Ascending aorta (tissue), 2 donors: ENCODE results near the gene MRPL50. TPM values are rescaled to one million over a fixed set of nuclear protein-coding genes. Genes with fewer than 3 reads are reported as not detected.

Experiments used
- DNase-seq, 2 donors: peaks; one replicate each; pipeline ENCODE4 v3.0.0-alpha.2; 2019; ENCODE audit warnings: low spot score in 2 of 2
- H3K27ac ChIP-seq, 2 donors: fragments of 200-600 bp; sonication (generic); one replicate each; pipeline ENCODE4 v1.5.1; 2016 to 2017; ENCODE audit warnings: mild to moderate bottlenecking in 1 of 2
- H3K27me3 ChIP-seq: fragments of 200-600 bp; sonication (generic); one replicate; pipeline ENCODE4 v1.5.1; 2017
- H3K36me3 ChIP-seq, 2 donors: fragments of 200-600 bp; sonication (generic); one replicate each; pipeline ENCODE4 v1.5.1; 2016
- H3K4me1 ChIP-seq, 2 donors: fragments of 200-600 bp; sonication (generic); one replicate each; pipeline ENCODE4 v1.5.1; 2016 to 2017; ENCODE audit warnings: mild to moderate bottlenecking in 1 of 2
- H3K4me3 ChIP-seq, 2 donors: fragments of 200-600 bp; sonication (generic); one replicate each; pipeline ENCODE4 v1.5.1; 2016 to 2017; ENCODE audit warnings: mild to moderate bottlenecking in 1 of 2
- H3K9me3 ChIP-seq, 2 donors: fragments of 200-600 bp; sonication (generic); one replicate each; pipeline ENCODE4 v1.5.1; 2016
- CTCF ChIP-seq, 3 experiments: fragments of 200-600 bp in 2 of 3; fragments of 450-650 bp in 1 of 3; sonication (generic) in 2 of 3; IDR thresholded peaks; one replicate each; pipeline ENCODE4 v1.5.1; 2016 to 2019; ENCODE audit warnings: antibody characterized with exemption in 3 of 3, mild to moderate bottlenecking in 1 of 3, moderate library complexity in 1 of 3
- intact Hi-C: fragments of 100-400 bp; cut with DNase I; formaldehyde crosslinking; loops from one replicate; pipeline ENCODE4 v1.15.1; 2023
- total RNA-seq: library from RNA; depleted of rRNA; stranded (reverse); fragments of >200 nt; gene quantifications from one replicate; pipeline ENCODE4 v1.1.0, GENCODE V29; 2016

Gene MRPL50
- total RNA-seq, 1 donor from 2014 or later: 2.6 TPM

DNA sequence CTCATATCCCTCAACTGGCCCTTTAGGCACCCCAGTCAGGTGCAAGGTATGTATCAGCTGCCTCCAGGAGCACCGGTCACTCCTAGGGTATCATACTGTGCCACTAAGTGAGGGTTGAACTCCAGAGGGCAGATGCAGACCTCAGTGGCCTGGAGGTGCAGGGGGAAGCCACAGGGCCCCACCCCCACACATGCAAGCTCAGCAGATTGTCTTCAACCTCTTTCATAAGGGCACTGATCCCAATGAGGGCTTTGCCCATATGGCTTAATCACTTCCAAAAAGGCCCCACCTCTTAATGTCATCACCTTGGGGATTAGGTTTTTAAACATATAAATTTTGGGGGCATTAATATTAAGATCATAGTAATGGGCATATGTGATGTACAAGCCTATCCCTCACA lies 41.8 kb downstream of the MRPL50 start:
- no peak for TF ChIP-seq CTCF (IDR thresholded peaks at IDR 0.05)
- Histone ChIP-seq H3K27me3 (no peaks in the 10 kb centered on the region), H3K36me3 (no peaks in the 10 kb centered on the region), H3K4me1 (no peaks in the 10 kb centered on the region), H3K4me3 (no peak overlapping the region), H3K27ac (no peak overlapping the region), H3K9me3 (no peaks in the 10 kb centered on the region)
- intact Hi-C loops: no loop called here
- no peak for DNase-seq

GRCh38 chr9:101354765-101355708 lies 43.4 kb downstream of the MRPL50 start:
- intact Hi-C loops: no loop called here
- TF ChIP-seq CTCF (IDR thresholded peaks at IDR 0.05): no peak
- H3K9me3 ChIP-seq: no peaks in the 10 kb centered on the region
- no peaks in the 10 kb centered on the region for H3K36me3 ChIP-seq
- DNase-seq: no peak
- no peak overlapping the region for H3K27ac ChIP-seq
- no peak overlapping the region for H3K4me3 ChIP-seq
- H3K4me1 ChIP-seq: no peaks in the 10 kb centered on the region
- H3K27me3 ChIP-seq: no peaks in the 10 kb centered on the region

DNA sequence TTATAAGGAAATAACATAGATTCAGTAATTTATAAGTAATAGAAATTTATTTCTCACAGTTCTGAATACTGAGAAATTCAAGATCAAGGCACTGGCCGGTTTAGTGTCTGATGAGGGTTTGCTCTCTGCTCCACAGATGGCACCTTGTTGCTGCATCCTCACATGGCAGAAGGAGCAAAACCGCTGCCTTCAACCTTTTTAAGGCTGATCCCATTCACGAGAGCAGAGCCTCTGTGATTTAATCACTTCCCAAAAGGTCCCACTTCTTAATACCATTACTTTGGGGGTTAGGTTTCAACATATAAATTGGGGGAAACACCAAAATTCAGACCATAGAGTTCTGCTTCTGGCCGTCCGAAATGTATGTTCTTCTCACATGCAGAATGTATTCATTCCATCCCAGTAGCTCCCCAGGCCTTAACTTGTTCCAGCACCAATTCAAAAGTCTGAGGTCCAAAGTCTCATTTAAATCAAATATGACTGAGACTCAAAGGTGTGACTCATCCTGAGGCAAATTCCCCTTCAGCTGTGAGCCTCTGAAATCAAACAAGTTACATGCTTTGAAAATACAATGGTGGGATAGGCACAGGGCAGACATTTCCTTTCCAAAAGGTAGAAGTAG lies 44.2 kb downstream of the MRPL50 start:
- Histone ChIP-seq H3K27me3 (no peaks in the 10 kb centered on the region), H3K4me1 (no peaks in the 10 kb centered on the region), H3K27ac (no peak overlapping the region), H3K9me3 (no peaks in the 10 kb centered on the region), H3K36me3 (no peaks in the 10 kb centered on the region), H3K4me3 (no peak overlapping the region)
- intact Hi-C loops: no loop called here
- DNase-seq: no peak
- TF ChIP-seq CTCF (IDR thresholded peaks at IDR 0.05): no peak

DNA sequence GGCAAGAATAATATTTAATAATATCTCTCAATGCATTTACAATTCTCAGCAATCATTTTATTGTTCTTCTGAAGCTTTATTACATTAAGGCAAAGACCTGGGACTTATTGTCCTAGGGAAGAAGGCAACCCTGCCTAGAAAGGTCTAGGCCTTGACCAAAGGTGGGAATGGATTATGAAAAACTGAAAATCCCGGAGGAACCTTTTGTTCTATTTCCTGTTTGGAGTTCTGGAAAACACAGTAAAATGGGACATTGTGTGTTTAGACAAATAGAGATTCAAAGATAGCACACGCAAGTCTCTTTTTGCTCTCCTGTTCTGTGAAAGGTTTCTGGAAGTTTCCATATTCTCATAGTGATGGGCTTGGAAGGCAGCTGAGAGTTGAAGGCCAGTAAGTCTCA lies 44.7 kb downstream of the MRPL50 start:
- Histone ChIP-seq H3K4me3 (no peak overlapping the region), H3K36me3 (no peaks in the 10 kb centered on the region), H3K4me1 (no peaks in the 10 kb centered on the region), H3K9me3 (no peaks in the 10 kb centered on the region), H3K27me3 (no peaks in the 10 kb centered on the region), H3K27ac (no peak overlapping the region)
- DNase-seq: no peak
- TF ChIP-seq CTCF (IDR thresholded peaks at IDR 0.05): no peak
- intact Hi-C loops: no loop called here

DNA sequence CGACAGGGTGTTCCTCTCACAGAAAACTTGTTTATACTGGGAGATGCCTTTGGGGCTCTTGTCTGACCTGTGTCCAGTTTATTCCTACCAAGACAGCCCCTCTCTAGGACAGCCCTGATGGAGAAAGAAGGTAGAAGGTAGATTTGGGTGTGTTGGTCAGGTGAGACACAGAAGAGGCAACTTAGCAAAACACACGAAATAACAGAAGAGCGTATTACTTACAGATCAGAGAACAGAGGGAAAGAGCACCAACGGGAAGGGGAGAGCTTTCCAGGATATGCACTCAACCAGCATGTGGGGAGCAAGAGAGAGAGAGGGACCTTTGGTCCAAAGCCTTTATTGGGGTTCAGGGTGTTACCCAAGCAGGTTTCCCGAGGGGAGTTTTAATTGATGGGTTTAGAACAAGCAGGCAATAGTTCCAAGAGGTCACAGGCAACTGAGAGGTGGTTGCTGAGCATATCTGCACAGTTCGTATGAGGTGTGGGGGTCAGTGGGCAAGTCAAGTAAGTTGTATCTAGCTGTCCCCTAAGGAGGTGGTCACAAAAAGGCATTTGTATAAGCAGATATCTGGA lies 45.4 kb downstream of the MRPL50 start:
- DNase-seq: no peak
- H3K4me1 ChIP-seq: no peaks in the 10 kb centered on the region
- H3K36me3 ChIP-seq: no peaks in the 10 kb centered on the region
- no peaks in the 10 kb centered on the region for H3K9me3 ChIP-seq
- no peak overlapping the region for H3K4me3 ChIP-seq
- intact Hi-C loops: no loop called here
- no peak for TF ChIP-seq CTCF (IDR thresholded peaks at IDR 0.05)
- H3K27me3 ChIP-seq: no peaks in the 10 kb centered on the region
- H3K27ac ChIP-seq: no peak overlapping the region
